ENCODE data around the gene DOK1. TPM values are rescaled to one million over a fixed set of nuclear protein-coding genes. Genes with fewer than 3 reads are reported as not detected.
A peak's percentile ranks its signal among the peaks of the same experiment; 100 is the strongest.

DOK1 gene
- total and polyA plus RNA-seq, 3 experiments from 2014 or later, result 24.0 to 25.2 (median 24.4) TPM

- peak overlapping the region in 2 of 8 donors; percentile 50 to 59 for H3K27ac Mint-ChIP-seq
- H3K4me1 Mint-ChIP-seq, result peaks cover 14 to 15% (median 15%) of the 10 kb centered on the region in 3 donors
- CTCF ChIA-PET, result interaction anchor here (1.2 to 1.4 kb wide), 3 partner anchors 8 to 186 kb away, joined by 3 to 4 read pairs (median 3); no protein-coding TSS in a partner anchor
- H3K36me3 Mint-ChIP-seq, result peaks cover 0 to 4% (median 0%) of the 10 kb centered on the region in 3 donors
- no peak overlapping the region for H3K27ac ChIP-seq (ENCODE audit: low read depth, low read length)
- H3K4me3 ChIP-seq (ENCODE audit: low read length), result no peak overlapping the region
- no peaks in the 10 kb centered on the region for H3K9me3 Mint-ChIP-seq
- no peaks in the 10 kb centered on the region for H3K27me3 ChIP-seq (ENCODE audit: insufficient read depth, low read length, poor library complexity, severe bottlenecking)
- POLR2A ChIA-PET, result interaction anchor here (1.4 kb wide), 1 partner anchor 105 kb away, joined by 3 read pairs; the partner anchor contains the start of gene MRPL53
- no peaks in the 10 kb centered on the region for H3K9me3 ChIP-seq (ENCODE audit: low read length)
- DNase-seq, result no peak
- peaks cover 0 to 6% of the 10 kb centered on the region in 2 donors for H3K27me3 Mint-ChIP-seq
- peaks cover 11% of the 10 kb centered on the region for H3K4me1 ChIP-seq (ENCODE audit: insufficient read depth, low read length)
- no peaks in the 10 kb centered on the region for H3K36me3 ChIP-seq (ENCODE audit: insufficient read depth, low read length)
- H3K4me3 Mint-ChIP-seq, result no peak overlapping the region
These were observed 22.9 kb downstream of the DOK1 start for GRCh38 chr2:74577448-74577847.

DNA sequence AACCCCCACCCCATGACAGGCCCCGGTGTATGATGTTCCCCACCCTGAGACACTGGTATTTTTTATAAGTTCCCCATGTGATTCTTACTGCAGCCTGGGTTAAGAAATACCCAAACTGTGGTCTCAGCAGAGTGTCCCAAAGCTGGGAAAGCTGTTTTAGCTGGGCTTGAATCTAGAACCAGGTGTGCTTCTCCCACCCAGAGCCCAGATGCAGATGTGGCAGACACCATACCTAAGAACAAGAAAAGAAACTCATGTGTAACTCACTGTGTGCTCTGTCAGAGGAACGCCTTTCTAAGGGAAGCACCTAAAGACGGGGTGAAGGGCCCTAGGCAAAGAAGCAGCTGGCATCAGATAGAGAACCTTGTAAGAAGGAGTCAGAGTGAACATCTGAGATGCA, 23.9 kb downstream of the DOK1 start:
- peak overlapping the region in 1 of 8 donors; percentile 1 for H3K27ac Mint-ChIP-seq
- CTCF ChIA-PET, result no interaction called here
- no peak for DNase-seq
- H3K27me3 Mint-ChIP-seq, result peaks cover 3 to 7% of the 10 kb centered on the region in 2 donors
- no peaks in the 10 kb centered on the region for H3K36me3 ChIP-seq (ENCODE audit: insufficient read depth, low read length)
- peaks cover 9% of the 10 kb centered on the region for H3K4me1 ChIP-seq (ENCODE audit: insufficient read depth, low read length)
- H3K36me3 Mint-ChIP-seq, result peaks cover 0 to 4% (median 0%) of the 10 kb centered on the region in 3 donors
- no peak overlapping the region for H3K4me3 Mint-ChIP-seq
- POLR2A ChIA-PET, result no interaction called here
- H3K27me3 ChIP-seq (ENCODE audit: insufficient read depth, low read length, poor library complexity, severe bottlenecking), result no peaks in the 10 kb centered on the region
- H3K4me1 Mint-ChIP-seq, result peaks cover 14 to 15% (median 15%) of the 10 kb centered on the region in 3 donors
- H3K9me3 ChIP-seq (ENCODE audit: low read length), result no peaks in the 10 kb centered on the region
- H3K9me3 Mint-ChIP-seq, result no peaks in the 10 kb centered on the region
- H3K4me3 ChIP-seq (ENCODE audit: low read length), result no peak overlapping the region
- no peak overlapping the region for H3K27ac ChIP-seq (ENCODE audit: low read depth, low read length)

GRCh38 chr2:74581463-74581862, 26.9 kb downstream of the DOK1 start:
- Mint-ChIP-seq H3K27me3 (peaks cover 3 to 7% of the 10 kb centered on the region in 2 donors), H3K27ac (no peak overlapping the region), H3K4me1 (peaks cover 0 to 8% (median 5%) of the 10 kb centered on the region in 3 donors), H3K36me3 (no peaks in the 10 kb centered on the region), H3K9me3 (no peaks in the 10 kb centered on the region), H3K4me3 (no peak overlapping the region)
- no peak for DNase-seq
- H3K4me3 ChIP-seq (ENCODE audit: low read length), result no peak overlapping the region
- ChIA-PET CTCF (no interaction called here), POLR2A (no interaction called here)
- no peaks in the 10 kb centered on the region for H3K9me3 ChIP-seq (ENCODE audit: low read length)
- no peak overlapping the region for H3K27ac ChIP-seq (ENCODE audit: low read depth, low read length)
- no peaks in the 10 kb centered on the region for H3K36me3 ChIP-seq (ENCODE audit: insufficient read depth, low read length)
- no peaks in the 10 kb centered on the region for H3K4me1 ChIP-seq (ENCODE audit: insufficient read depth, low read length)
- no peaks in the 10 kb centered on the region for H3K27me3 ChIP-seq (ENCODE audit: insufficient read depth, low read length, poor library complexity, severe bottlenecking)

GRCh38 chr2:74582184-74582583, 27.7 kb downstream of the DOK1 start:
- Mint-ChIP-seq H3K9me3 (no peaks in the 10 kb centered on the region), H3K4me3 (no peak overlapping the region), H3K27ac (no peak overlapping the region), H3K36me3 (no peaks in the 10 kb centered on the region), H3K27me3 (peaks cover 3 to 7% of the 10 kb centered on the region in 2 donors), H3K4me1 (peaks cover 0 to 8% (median 5%) of the 10 kb centered on the region in 3 donors)
- ChIA-PET CTCF (interaction anchor here (1.4 kb wide), 1 partner anchor 14 kb away, joined by 3 read pairs; no protein-coding TSS in a partner anchor), POLR2A (no interaction called here)
- no peaks in the 10 kb centered on the region for H3K27me3 ChIP-seq (ENCODE audit: insufficient read depth, low read length, poor library complexity, severe bottlenecking)
- no peak for DNase-seq
- no peaks in the 10 kb centered on the region for H3K4me1 ChIP-seq (ENCODE audit: insufficient read depth, low read length)
- no peak overlapping the region for H3K27ac ChIP-seq (ENCODE audit: low read depth, low read length)
- H3K4me3 ChIP-seq (ENCODE audit: low read length), result no peak overlapping the region
- no peaks in the 10 kb centered on the region for H3K36me3 ChIP-seq (ENCODE audit: insufficient read depth, low read length)
- H3K9me3 ChIP-seq (ENCODE audit: low read length), result no peaks in the 10 kb centered on the region

DNA sequence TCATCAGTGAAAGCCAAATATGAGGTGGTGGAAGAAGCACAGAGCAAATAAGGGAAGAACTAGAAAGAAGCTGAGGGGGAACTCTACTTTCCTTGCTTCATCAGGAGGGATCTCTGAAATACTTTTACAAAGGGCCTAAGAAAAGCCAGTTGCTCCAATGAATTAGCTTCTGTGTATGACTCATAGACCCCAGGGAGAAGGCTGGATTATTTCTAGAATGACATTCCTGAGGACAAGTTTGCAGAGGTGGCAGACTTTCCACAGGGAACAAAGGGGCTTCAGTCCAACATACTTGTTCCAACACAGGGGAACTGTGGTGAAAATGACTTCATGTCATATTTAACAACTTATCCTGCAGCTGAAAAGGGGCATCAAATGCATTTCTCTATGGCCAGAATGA, 29.0 kb downstream of the DOK1 start:
- Mint-ChIP-seq H3K9me3 (no peaks in the 10 kb centered on the region), H3K27me3 (peaks cover 3 to 7% of the 10 kb centered on the region in 2 donors), H3K4me3 (no peak overlapping the region), H3K4me1 (peaks cover 0 to 8% (median 5%) of the 10 kb centered on the region in 3 donors), H3K36me3 (no peaks in the 10 kb centered on the region), H3K27ac (no peak overlapping the region)
- Histone ChIP-seq H3K27ac (ENCODE audit: low read depth, low read length) (no peak overlapping the region), H3K36me3 (ENCODE audit: insufficient read depth, low read length) (no peaks in the 10 kb centered on the region), H3K4me3 (ENCODE audit: low read length) (no peak overlapping the region), H3K4me1 (ENCODE audit: insufficient read depth, low read length) (no peaks in the 10 kb centered on the region), H3K27me3 (ENCODE audit: insufficient read depth, low read length, poor library complexity, severe bottlenecking) (no peaks in the 10 kb centered on the region), H3K9me3 (ENCODE audit: low read length) (no peaks in the 10 kb centered on the region)
- ChIA-PET CTCF (interaction anchor here (1.4 to 6.9 kb wide), 2 partner anchors 13 to 101 kb away, joined by 3 to 68 read pairs; partner anchors contain the start of genes CCDC142 and TTC31), POLR2A (no interaction called here)
- no peak for DNase-seq

DNA sequence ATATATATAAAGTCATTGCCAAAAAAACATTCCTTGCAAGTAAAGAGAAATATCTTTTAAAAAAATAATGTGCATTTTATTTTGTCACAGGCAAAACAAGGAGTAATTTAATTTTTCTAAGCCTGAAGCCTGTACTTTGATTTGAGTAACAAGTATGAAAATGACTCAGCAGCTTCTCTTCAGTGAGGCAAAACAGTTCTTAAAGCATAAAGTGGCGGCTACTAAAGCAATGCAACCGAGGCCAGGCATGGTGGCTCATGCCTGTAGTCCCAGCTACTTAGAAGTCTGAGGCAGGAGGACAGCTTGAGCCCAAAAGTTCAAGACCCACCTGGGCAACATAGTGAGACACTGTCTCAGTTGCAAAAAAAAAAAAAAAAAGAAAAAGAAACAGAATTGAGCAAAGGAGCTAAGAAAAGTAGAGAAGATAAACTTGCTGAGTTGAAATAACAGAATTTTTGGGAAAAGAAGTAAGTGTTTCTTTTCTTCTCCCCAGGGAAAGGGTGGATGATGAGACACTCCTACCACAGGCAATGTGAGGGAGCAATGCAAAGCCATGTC, 29.6 kb downstream of the DOK1 start:
- DNase-seq, result no peak
- Histone ChIP-seq H3K27ac (ENCODE audit: low read depth, low read length) (no peak overlapping the region), H3K9me3 (ENCODE audit: low read length) (no peaks in the 10 kb centered on the region), H3K27me3 (ENCODE audit: insufficient read depth, low read length, poor library complexity, severe bottlenecking) (no peaks in the 10 kb centered on the region), H3K4me3 (ENCODE audit: low read length) (no peak overlapping the region), H3K4me1 (ENCODE audit: insufficient read depth, low read length) (no peaks in the 10 kb centered on the region), H3K36me3 (ENCODE audit: insufficient read depth, low read length) (no peaks in the 10 kb centered on the region)
- H3K4me1 Mint-ChIP-seq, result peaks cover 0 to 8% (median 5%) of the 10 kb centered on the region in 3 donors
- no peaks in the 10 kb centered on the region for H3K36me3 Mint-ChIP-seq
- H3K9me3 Mint-ChIP-seq, result no peaks in the 10 kb centered on the region
- no peak overlapping the region for H3K4me3 Mint-ChIP-seq
- POLR2A ChIA-PET, result no interaction called here
- H3K27me3 Mint-ChIP-seq, result peaks cover 7% of the 10 kb centered on the region in 2 donors
- CTCF ChIA-PET, result interaction anchor here (1.3 to 6.9 kb wide), 2 partner anchors 101 to 335 kb away, joined by 3 to 68 read pairs; partner anchors contain the start of genes CCDC142 and TTC31
- H3K27ac Mint-ChIP-seq, result peak overlapping the region in 1 of 8 donors; percentile 34

DNA sequence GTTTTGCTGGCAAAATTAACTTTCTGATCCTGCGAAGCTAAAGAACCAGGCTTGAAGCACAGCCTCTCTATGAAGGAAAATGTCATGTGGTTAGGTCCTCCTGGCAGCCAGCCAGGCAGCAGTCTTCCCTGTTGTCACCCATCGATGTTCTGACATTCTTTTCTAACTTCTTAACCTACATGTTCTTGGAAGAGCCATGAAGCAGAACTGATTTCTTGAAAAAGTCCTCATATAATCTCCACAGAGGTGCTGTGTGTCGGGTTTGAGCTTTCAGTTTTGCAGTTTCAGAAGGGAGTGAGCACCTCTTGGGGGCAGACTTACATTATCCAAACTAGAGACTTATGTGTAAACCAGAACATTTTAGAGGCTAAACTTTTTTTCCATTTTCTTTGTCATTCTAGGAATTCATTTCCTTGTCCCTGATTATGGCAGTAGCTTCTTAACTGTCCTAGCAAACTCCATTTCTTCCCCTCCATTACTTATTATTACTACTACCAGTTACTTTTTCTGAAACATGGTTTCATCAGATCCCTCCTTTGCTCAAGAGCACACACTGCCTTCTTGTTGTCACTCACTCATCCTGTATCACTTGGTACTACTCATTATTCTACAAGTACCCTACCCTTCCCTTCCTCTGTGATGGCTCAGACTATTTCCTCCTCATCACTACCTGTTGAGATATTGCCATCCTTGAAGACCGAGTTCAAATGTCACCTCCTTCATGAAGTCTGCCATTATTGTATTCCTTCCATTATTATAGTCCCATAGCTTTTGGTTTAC, 31.1 kb downstream of the DOK1 start:
- H3K27me3 Mint-ChIP-seq, result peaks cover 3 to 13% of the 10 kb centered on the region in 2 donors
- H3K4me3 ChIP-seq (ENCODE audit: low read length), result no peak overlapping the region
- H3K4me1 Mint-ChIP-seq, result peaks cover 0 to 8% (median 5%) of the 10 kb centered on the region in 3 donors
- no peaks in the 10 kb centered on the region for H3K36me3 ChIP-seq (ENCODE audit: insufficient read depth, low read length)
- no peak overlapping the region for H3K27ac ChIP-seq (ENCODE audit: low read depth, low read length)
- ChIA-PET POLR2A (no interaction called here), CTCF (interaction anchor here (0.8 to 6.9 kb wide), 4 partner anchors 9 to 336 kb away, joined by 3 to 68 read pairs (median 4); partner anchors contain the start of genes CCDC142 and TTC31)
- no peaks in the 10 kb centered on the region for H3K27me3 ChIP-seq (ENCODE audit: insufficient read depth, low read length, poor library complexity, severe bottlenecking)
- no peaks in the 10 kb centered on the region for H3K9me3 ChIP-seq (ENCODE audit: low read length)
- no peaks in the 10 kb centered on the region for H3K36me3 Mint-ChIP-seq
- DNase-seq, result no peak
- H3K4me3 Mint-ChIP-seq, result peak overlapping the region in 2 of 7 donors; percentile 19 to 24
- H3K27ac Mint-ChIP-seq, result peak overlapping the region in 2 of 8 donors; percentile 5 to 6
- H3K9me3 Mint-ChIP-seq, result no peaks in the 10 kb centered on the region
- no peaks in the 10 kb centered on the region for H3K4me1 ChIP-seq (ENCODE audit: insufficient read depth, low read length)
